HG02759 (cell line): ENCODE data around the gene PCDHB9.
"Not testable (repeated sequence)": the region's sequence is repeated elsewhere in the genome, so short reads cannot be mapped to it uniquely, and the experiment has no call there.

Source experiments
- ATAC-seq: cut with Tn5 transposase; IDR thresholded peaks from one replicate; pipeline ENCODE4 v1.9.1; 2021; ENCODE audit warnings: mild to moderate bottlenecking, moderate library complexity; ENCODE audit not compliant: unreplicated experiment

Gene PCDHB9

GRCh38 chr5:141234109-141234667 lies 47.2 kb downstream of the PCDHB9 start:
- ATAC-seq, result no peak

DNA sequence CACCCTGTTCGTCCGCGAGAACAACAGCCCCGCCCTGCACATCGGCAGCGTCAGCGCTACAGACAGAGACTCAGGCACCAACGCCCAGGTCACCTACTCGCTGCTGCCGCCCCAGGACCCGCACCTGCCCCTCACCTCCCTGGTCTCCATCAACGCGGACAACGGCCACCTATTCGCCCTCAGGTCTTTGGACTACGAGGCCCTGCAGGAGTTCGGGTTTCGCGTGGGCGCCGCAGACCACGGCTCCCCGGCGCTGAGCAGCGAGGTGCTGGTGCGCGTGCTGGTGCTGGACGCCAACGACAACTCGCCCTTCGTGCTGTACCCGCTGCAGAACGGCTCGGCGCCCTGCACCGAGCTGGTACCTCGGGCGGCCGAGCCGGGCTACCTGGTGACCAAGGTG lies 49.0 kb downstream of the PCDHB9 start:
- not testable (repeated sequence) for ATAC-seq

DNA sequence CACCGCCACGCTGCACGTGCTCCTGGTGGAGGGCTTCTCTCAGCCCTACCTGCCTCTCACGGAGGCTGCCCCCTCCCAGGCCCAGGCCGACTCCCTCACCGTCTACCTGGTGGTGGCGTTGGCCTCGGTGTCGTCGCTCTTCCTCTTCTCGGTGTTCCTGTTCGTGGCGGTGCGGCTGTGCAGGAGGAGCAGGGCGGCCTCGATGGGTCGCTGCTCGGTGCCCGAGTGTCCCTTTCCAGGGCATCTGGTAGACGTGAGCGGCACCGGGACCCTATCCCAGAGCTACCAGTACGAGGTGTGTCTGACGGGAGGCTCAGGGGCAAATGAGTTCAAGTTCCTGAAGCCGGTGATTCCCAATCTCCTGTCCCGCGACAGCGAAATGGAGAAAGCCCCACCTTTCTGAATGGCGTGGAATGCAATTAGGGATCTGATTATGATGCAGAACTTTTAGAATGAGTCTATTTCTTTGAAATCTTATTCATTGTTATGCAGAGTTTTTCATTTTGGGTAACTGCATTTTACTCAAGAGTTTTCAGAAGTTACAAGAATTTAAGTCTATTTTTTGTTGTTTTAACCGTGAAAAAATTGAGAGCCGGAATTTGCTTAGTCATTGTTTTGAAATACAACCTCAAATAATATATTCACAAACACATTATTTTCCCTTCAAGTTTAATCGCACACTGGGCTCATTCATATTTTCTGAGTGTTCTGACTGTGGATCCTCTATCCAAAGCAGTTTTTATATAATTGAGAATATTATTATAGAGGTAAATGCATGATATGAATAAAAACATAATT lies 49.8 kb downstream of the PCDHB9 start:
- ATAC-seq, result no peak
